GM12878 (cell line): ENCODE data around the gene MMP15. TPM values are rescaled to one million over a fixed set of nuclear protein-coding genes. Genes with fewer than 3 reads are reported as not detected.

Experiments
- ATAC-seq: fragments of 200-7000 bp; cut with Tn5 transposase; 3 replicates; pipeline ENCODE4 v1.9.1; 2020; ENCODE audit warnings: mild to moderate bottlenecking, moderate library complexity
- BruUV-seq: library from RNA; stranded (reverse); fragments of 400-500 nt; replicated peaks from 2 replicates; lab custom pipeline; 2021; lab: Mats Ljungman, UMichigan
- CTCF ChIA-PET: fragments of 300-600 bp; sonication (Branson Sonifier 250); formaldehyde crosslinking; extraction: SDS; loops from one replicate; lab custom pipeline; 2021; ENCODE audit warnings: inconsistent platforms; lab: Yijun Ruan, JAX
- POLR2A ChIA-PET: fragments of 350-600 bp; formaldehyde crosslinking; extraction: SDS; loops from one replicate; lab custom pipeline; 2021; ENCODE audit warnings: inconsistent platforms; lab: Charles Lee
- RAD21 ChIA-PET: fragments of 300-600 bp; sonication (Branson Sonifier 250); formaldehyde crosslinking; loops from one replicate; lab custom pipeline; 2023; ENCODE audit warnings: antibody characterized with exemption; ENCODE audit not compliant: unreplicated experiment; lab: Charles Lee
- SMC1A ChIA-PET: fragments of 300-600 bp; sonication (Branson Sonifier 250); formaldehyde crosslinking; loops from one replicate; lab custom pipeline; 2023; ENCODE audit not compliant: unreplicated experiment, uncharacterized antibody; lab: Charles Lee
- DNase-seq: peaks from one replicate; pipeline ENCODE4 v3.0.0-alpha.2; 2011; ENCODE audit warnings: low read depth, low spot score
- FAIRE-seq: peaks from 3 replicates; lab custom pipeline; 2011; peaks lifted over from hg19 to GRCh38; lab: Jason Lieb, UNC
- H2AFZ ChIP-seq: 2 replicates; pipeline ENCODE4 v1.6.0; 2011; ENCODE audit warnings: low read depth, low read length, control low read depth; ENCODE audit not compliant: control insufficient read depth
- H3K27ac ChIP-seq: 2 replicates; pipeline ENCODE4 v1.5.1; 2011; ENCODE audit warnings: control low read depth; ENCODE audit not compliant: control insufficient read depth, insufficient read depth
- H3K27me3 ChIP-seq, 2 experiments: replicated peaks in 1 of 2; 2 replicates each; pipeline versions ENCODE4 v1.6.0 to v1.6.1; 2011; ENCODE audit warnings: low read length in 1 of 2; ENCODE audit not compliant: control insufficient read depth in 2 of 2, insufficient read depth in 2 of 2
- H3K36me3 ChIP-seq, 2 experiments: 2 replicates each; pipeline ENCODE4 v1.5.1; 2011; ENCODE audit warnings: low read length in 1 of 2; ENCODE audit not compliant: control insufficient read depth in 2 of 2, insufficient read depth in 2 of 2
- H3K4me1 ChIP-seq: 2 replicates; pipeline ENCODE4 v1.6.1; 2011; ENCODE audit warnings: mild to moderate bottlenecking, low read length, moderate library complexity, mixed read lengths; ENCODE audit not compliant: control insufficient read depth, insufficient read depth
- H3K4me2 ChIP-seq: 2 replicates; pipeline ENCODE4 v1.6.0; 2011; ENCODE audit warnings: control low read depth; ENCODE audit not compliant: control insufficient read depth, insufficient read depth
- H3K4me3 ChIP-seq: fragments of 200-600 bp; sonication (generic); 2 replicates; pipeline ENCODE4 v1.5.1; 2016
- H3K79me2 ChIP-seq: 2 replicates; pipeline ENCODE4 v1.6.0; 2011; ENCODE audit warnings: low read length; ENCODE audit not compliant: control insufficient read depth, insufficient read depth
- H3K9ac ChIP-seq: 2 replicates; pipeline ENCODE4 v1.8.0; 2011; ENCODE audit warnings: low read length, control low read depth, mixed read lengths; ENCODE audit not compliant: control insufficient read depth, insufficient read depth
- H3K9me3 ChIP-seq: replicated peaks from 3 replicates; pipeline ENCODE4 v1.5.1; 2011; ENCODE audit warnings: mild to moderate bottlenecking, low read length; ENCODE audit not compliant: control insufficient read depth, insufficient read depth
- H4K20me1 ChIP-seq: 2 replicates; pipeline ENCODE4 v1.6.0; 2011; ENCODE audit not compliant: control insufficient read depth, insufficient read depth
- E2F8 ChIP-seq: fragments of 450-650 bp; IDR thresholded peaks from 2 replicates; pipeline ENCODE4 v1.6.1; 2018; ENCODE audit warnings: mild to moderate bottlenecking, low read depth, moderate library complexity; ENCODE audit not compliant: partially characterized antibody
- EP300 ChIP-seq, 2 experiments: fragments of 150-350 bp in 1 of 2; IDR thresholded peaks; 2 replicates each; pipeline ENCODE4 v1.6.1; 2011 to 2012; ENCODE audit warnings: low read depth in 2 of 2, low read length in 2 of 2, borderline replicate concordance in 1 of 2, improper control_type of control experiment in 1 of 2, inconsistent platforms in 1 of 2; ENCODE audit not compliant: control insufficient read depth in 1 of 2
- HCFC1 ChIP-seq: fragments of 150-350 bp; IDR thresholded peaks from 2 replicates; pipeline ENCODE4 v1.6.1; 2014; ENCODE audit warnings: low read length
- JUNB ChIP-seq: IDR thresholded peaks from 2 replicates; pipeline ENCODE4 v1.6.1; 2016; ENCODE audit warnings: antibody characterized with exemption, mild to moderate bottlenecking
- KAT2A ChIP-seq: conservative IDR thresholded peaks from 2 replicates; pipeline ENCODE4 v1.6.1; 2011; ENCODE audit warnings: low read depth, low read length; ENCODE audit not compliant: control insufficient read depth
- KLF5 ChIP-seq: fragments of 450-650 bp; IDR thresholded peaks from 2 replicates; pipeline ENCODE4 v1.6.1; 2014; ENCODE audit warnings: mild to moderate bottlenecking; ENCODE audit not compliant: partially characterized antibody
- PML ChIP-seq: IDR thresholded peaks from 2 replicates; pipeline ENCODE4 v1.6.1; 2012; ENCODE audit warnings: low read length, inconsistent platforms
- RB1 ChIP-seq: fragments of 450-650 bp; formaldehyde crosslinking; IDR thresholded peaks from 2 replicates; pipeline ENCODE4 v1.6.1; 2017; ENCODE audit warnings: mild to moderate bottlenecking, borderline replicate concordance
- RCOR1 ChIP-seq: conservative IDR thresholded peaks from 2 replicates; pipeline ENCODE4 v1.6.1; 2012; ENCODE audit warnings: low read depth, low read length, improper control_type of control experiment
- YY1 ChIP-seq: IDR thresholded peaks from 2 replicates; pipeline ENCODE4 v1.6.1; 2011; ENCODE audit warnings: low read depth, mild to moderate bottlenecking, low read length
- WGBS: methylation state at CpG from one replicate; pipeline ENCODE4 v1.1.6; 2016; ENCODE audit warnings: low lambda C conversion rate; ENCODE audit not compliant: insufficient replicate concordance, insufficient coverage; ENCODE audit errors: missing lambda C conversion rate; 5-methylcytosine and 5-hydroxymethylcytosine counted together
- in situ Hi-C: fragments of 300-500 bp; cut with MboI; formaldehyde crosslinking; loops from 9 replicates; pipeline ENCODE4 v1.14.3; 2018; ENCODE audit warnings: mixed read lengths
- intact Hi-C: fragments of 100-400 bp; cut with micrococcal nuclease; formaldehyde crosslinking; loops from one replicate; pipeline ENCODE4 v1.14.2; 2022; ENCODE audit not compliant: unreplicated experiment
- polyA plus RNA-seq, 11 experiments: library from polyadenylated mRNA; depleted of rRNA in 4 of 11; unstranded in 6 of 11; stranded (reverse) in 5 of 11; fragments of >200 nt; fragmentation: Nextera tagmentation in 4 of 11; fragmentation: Illumina TruSeq in 1 of 11; extraction: Ambion mirVana in 4 of 11; extraction: Trizol in 1 of 11; gene quantifications; 1 replicate in 1 of 11; 2 replicates in 10 of 11; pipeline versions ENCODE4 v1.2.1 to v1.2.3, GENCODE V29; 2011 to 2016; ENCODE audit warnings: inconsistent platforms in 2 of 11, missing spikeins in 2 of 11, low read depth in 1 of 11
- total RNA-seq, 4 experiments: library from RNA; depleted of rRNA in 3 of 4; stranded (reverse); fragments of >200 nt in 3 of 4; fragmentation: Illumina TruSeq in 1 of 4; extraction: Trizol in 1 of 4; gene quantifications; 2 replicates each; pipeline versions ENCODE4 v1.2.1 to v1.2.3, GENCODE V29; 2013 to 2021

The MMP15 gene
- total and polyA plus RNA-seq, 10 of the 15 experiments (the other 5 are each of a cell fraction or from before 2014, with no cell fraction given) = 0.08 to 0.56 (median 0.10) TPM; not detected in 7

- Histone ChIP-seq H3K79me2 (no peaks in the 10 kb centered on the region), H3K9ac (no peak overlapping the region), H3K4me1 (no peaks in the 10 kb centered on the region), H3K4me2 (no peak overlapping the region), H3K9me3 (no peaks in the 10 kb centered on the region), H3K4me3 (no peak overlapping the region), H4K20me1 (no peaks in the 10 kb centered on the region), H2AFZ (no peak overlapping the region), H3K36me3 (no peaks in the 10 kb centered on the region), H3K27me3 (no peaks in the 10 kb centered on the region), H3K27ac (no peak overlapping the region)
- 38% methylated on average over 7 of the region's 7 CpGs for WGBS
- ChIA-PET SMC1A (no interaction called here), RAD21 (no interaction called here), CTCF (no interaction called here), POLR2A (no interaction called here)
- ATAC-seq (no peak), DNase-seq (no peak), FAIRE-seq (no peak)
- BruUV-seq = no TSS peak
- intact Hi-C loops = no loop called here
- TF ChIP-seq E2F8 = no peak
- no peak for TF ChIP-seq EP300 (IDR thresholded peaks at IDR 0.05; ENCODE audit: borderline replicate concordance in 1 of 2, control insufficient read depth in 1 of 2, low read depth in 2 of 2, low read length in 2 of 2)
- no peak for TF ChIP-seq PML
- no peak for TF ChIP-seq YY1
- TF ChIP-seq KLF5 = no peak
- no peak for TF ChIP-seq HCFC1
- no peak for TF ChIP-seq RB1
- no peak for TF ChIP-seq KAT2A
- no peak for TF ChIP-seq JUNB
- no peak for TF ChIP-seq RCOR1
- in situ Hi-C loops = no loop called here
Observed at GRCh38 chr16:58043571-58044155, 18.1 kb downstream of the MMP15 start.
